T-cell (primary cell): ENCODE measurements around the gene UNC13C. TPM values are rescaled to one million over a fixed set of nuclear protein-coding genes. Genes with fewer than 3 reads are reported as not detected.

Source experiments
- ATAC-seq, 4 experiments: fragments of 200-7000 bp in 3 of 4; fragments of 150-1000 bp in 1 of 4; cut with Tn5 transposase; replicated peaks in 1 of 4; 1 replicate in 3 of 4; 2 replicates in 1 of 4; pipeline ENCODE4 v1.10.0; 2021; ENCODE audit warnings: moderate library complexity in 3 of 4, mild to moderate bottlenecking in 2 of 4, moderate number of reproducible peaks in 1 of 4
- CTCF ChIA-PET, 2 donors: fragments of 300-600 bp; sonication (Branson Sonifier 250); formaldehyde crosslinking; loops; one replicate each; lab custom pipeline; 2022; ENCODE audit warnings: antibody characterized with exemption in 2 of 2; lab: Charles Lee
- POLR2A ChIA-PET, 2 donors: fragments of 300-600 bp; sonication (Branson Sonifier 250); formaldehyde crosslinking; loops; one replicate each; lab custom pipeline; 2022; ENCODE audit warnings: antibody characterized with exemption in 2 of 2; lab: Charles Lee
- DNase-seq, 35 experiments: peaks; one replicate each; pipeline versions ENCODE4 v3.0.0 to v3.0.0-alpha.2; 2013 to 2023
- H3K27ac ChIP-seq: one replicate; pipeline ENCODE4 v1.5.1; 2013; ENCODE audit warnings: low read length
- H3K27me3 ChIP-seq, 2 experiments: replicated peaks in 1 of 2; 1 replicate in 1 of 2; 2 replicates in 1 of 2; pipeline versions ENCODE4 v1.6.1 to v1.7.0; 2013; ENCODE audit warnings: low read length in 1 of 2, mixed read lengths in 1 of 2; ENCODE audit not compliant: control insufficient read depth in 2 of 2, insufficient read depth in 2 of 2; ENCODE audit errors: extremely low read depth in 1 of 2
- H3K36me3 ChIP-seq, 2 donors: 1 replicate in 1 of 2; 2 replicates in 1 of 2; pipeline versions ENCODE4 v1.6.1 to v1.7.0; 2013; ENCODE audit warnings: low read length in 1 of 2; ENCODE audit not compliant: control insufficient read depth in 2 of 2, insufficient read depth in 1 of 2; ENCODE audit errors: extremely low read depth in 1 of 2
- H3K4me1 ChIP-seq, 2 experiments: 1 replicate in 1 of 2; 2 replicates in 1 of 2; pipeline versions ENCODE4 v1.6.1 to v1.7.0; 2013; ENCODE audit warnings: low read length in 2 of 2, mixed read lengths in 1 of 2; ENCODE audit not compliant: insufficient read depth in 2 of 2, control insufficient read depth in 1 of 2; ENCODE audit errors: extremely low read depth in 1 of 2
- H3K4me3 ChIP-seq, 2 donors: 1 replicate in 1 of 2; 2 replicates in 1 of 2; pipeline versions ENCODE4 v1.5.1 to v1.7.0; 2013; ENCODE audit warnings: mild to moderate bottlenecking in 2 of 2, low read length in 1 of 2, moderate library complexity in 1 of 2; ENCODE audit not compliant: control insufficient read depth in 1 of 2; ENCODE audit errors: extremely low read depth in 1 of 2
- H3K9me3 ChIP-seq: 2 replicates; pipeline ENCODE4 v1.7.0; 2013
- H3K27ac Mint-ChIP-seq, 2 donors: one replicate each; pipeline ENCODE4 v1.8.0; 2020 to 2021; ENCODE audit warnings: mild to moderate bottlenecking in 2 of 2, mixed read lengths in 2 of 2
- H3K27me3 Mint-ChIP-seq, 2 donors: one replicate each; pipeline ENCODE4 v1.8.0; 2021 to 2022; ENCODE audit warnings: mixed read lengths in 2 of 2
- H3K36me3 Mint-ChIP-seq: one replicate; pipeline ENCODE4 v1.8.0; 2021; ENCODE audit warnings: mixed read lengths
- H3K4me1 Mint-ChIP-seq, 3 donors: one replicate each; pipeline ENCODE4 v1.8.0; 2020 to 2022; ENCODE audit warnings: mixed read lengths in 3 of 3, mild to moderate bottlenecking in 1 of 3
- H3K4me3 Mint-ChIP-seq, 3 donors: one replicate each; pipeline ENCODE4 v1.8.0; 2020 to 2022; ENCODE audit warnings: mild to moderate bottlenecking in 3 of 3, mixed read lengths in 3 of 3, moderate library complexity in 3 of 3
- H3K9me3 Mint-ChIP-seq, 3 donors: one replicate each; pipeline ENCODE4 v1.8.0; 2020 to 2022; ENCODE audit warnings: mixed read lengths in 3 of 3
- WGBS: methylation state at CpG from one replicate; pipeline ENCODE4 v1.1.5; 2013; ENCODE audit warnings: missing lambda C conversion rate; ENCODE audit not compliant: insufficient coverage; 5-methylcytosine and 5-hydroxymethylcytosine counted together
- total RNA-seq, 35 experiments: library from RNA in 6 of 35; stranded (reverse) in 6 of 35; fragments of 120-200 nt in 1 of 35; gene quantifications; one replicate each; pipeline versions ENCODE4 v1.2.1 to v1.2.4 and lab custom pipeline; 2013 to 2026

UNC13C gene
- total RNA-seq, 5 donors from 2014 or later (not counting 1 experiment from before 2014, with no cell fraction given), result not detected

- peaks cover 5 to 8% of the 10 kb centered on the region in 2 experiments for H3K27me3 ChIP-seq
- ChIA-PET POLR2A (no interaction called here), CTCF (no interaction called here)
- no peaks in the 10 kb centered on the region for H3K4me1 ChIP-seq
- Mint-ChIP-seq H3K4me1 (peaks cover 0 to 8% (median 6%) of the 10 kb centered on the region in 3 donors), H3K36me3 (no peaks in the 10 kb centered on the region), H3K27me3 (peaks cover 19 to 25% of the 10 kb centered on the region in 2 donors), H3K4me3 (no peak overlapping the region), H3K9me3 (peaks cover 0 to 6% (median 0%) of the 10 kb centered on the region in 3 donors), H3K27ac (no peak overlapping the region)
- WGBS, result 45% methylated on average over 2 of the region's 4 CpGs
- no peaks in the 10 kb centered on the region for H3K36me3 ChIP-seq
- DNase-seq (no peak), ATAC-seq (no peak)
- no peak overlapping the region for H3K4me3 ChIP-seq
- H3K27ac ChIP-seq, result no peak overlapping the region
- no peaks in the 10 kb centered on the region for H3K9me3 ChIP-seq
Observed at GRCh38 chr15:53982071-53982680, 3.9 kb downstream of the UNC13C start.

GRCh38 chr15:53982876-53983275 lies 4.6 kb downstream of the UNC13C start:
- CTCF ChIA-PET, result no interaction called here
- WGBS, result no CpG with 5 or more reads among the region's 1 CpG
- H3K27me3 Mint-ChIP-seq, result peaks cover 15 to 19% of the 10 kb centered on the region in 2 donors

GRCh38 chr15:53984221-53984620 lies 6.0 kb downstream of the UNC13C start:
- Mint-ChIP-seq H3K9me3 (peaks cover 0 to 6% (median 0%) of the 10 kb centered on the region in 3 donors), H3K27ac (no peak overlapping the region), H3K4me3 (no peak overlapping the region), H3K27me3 (peaks cover 2 to 11% of the 10 kb centered on the region in 2 donors), H3K4me1 (no peaks in the 10 kb centered on the region), H3K36me3 (no peaks in the 10 kb centered on the region)
- Histone ChIP-seq H3K9me3 (no peaks in the 10 kb centered on the region), H3K4me1 (no peaks in the 10 kb centered on the region), H3K4me3 (no peak overlapping the region), H3K27me3 (peaks cover 0 to 1% of the 10 kb centered on the region in 2 experiments), H3K27ac (no peak overlapping the region), H3K36me3 (no peaks in the 10 kb centered on the region)
- CTCF ChIA-PET, result no interaction called here
- DNase-seq (no peak), ATAC-seq (no peak)
- WGBS, result no CpG with 5 or more reads among the region's 1 CpG
- POLR2A ChIA-PET, result interaction anchor here in 1 of 2 donors (0.6 kb wide), 1 partner anchor 1021 kb away, joined by 3 read pairs; no protein-coding TSS in a partner anchor

More at GRCh38 chr15:53982876-53983275, 4.6 kb downstream of the UNC13C start:
- Mint-ChIP-seq H3K4me1 (peaks cover 0 to 8% (median 6%) of the 10 kb centered on the region in 3 donors), H3K36me3 (no peaks in the 10 kb centered on the region), H3K9me3 (peaks cover 0 to 6% (median 0%) of the 10 kb centered on the region in 3 donors), H3K27ac (no peak overlapping the region), H3K4me3 (no peak overlapping the region)
- no peaks in the 10 kb centered on the region for H3K36me3 ChIP-seq
- H3K4me3 ChIP-seq, result no peak overlapping the region
- peaks cover 4 to 8% of the 10 kb centered on the region in 2 experiments for H3K27me3 ChIP-seq
- H3K9me3 ChIP-seq, result no peaks in the 10 kb centered on the region
- H3K27ac ChIP-seq, result no peak overlapping the region
- H3K4me1 ChIP-seq, result no peaks in the 10 kb centered on the region
- POLR2A ChIA-PET, result no interaction called here
- ATAC-seq (no peak), DNase-seq (no peak)

GRCh38 chr15:53985562-53985961 lies 7.3 kb downstream of the UNC13C start:
- DNase-seq (no peak), ATAC-seq (no peak)
- Histone ChIP-seq H3K36me3 (no peaks in the 10 kb centered on the region), H3K9me3 (no peaks in the 10 kb centered on the region), H3K27me3 (no peaks in the 10 kb centered on the region), H3K4me1 (no peaks in the 10 kb centered on the region), H3K27ac (no peak overlapping the region), H3K4me3 (no peak overlapping the region)
- Mint-ChIP-seq H3K4me1 (no peaks in the 10 kb centered on the region), H3K27me3 (peaks cover 0 to 4% of the 10 kb centered on the region in 2 donors), H3K27ac (no peak overlapping the region), H3K4me3 (no peak overlapping the region), H3K36me3 (no peaks in the 10 kb centered on the region), H3K9me3 (peaks cover 0 to 6% (median 0%) of the 10 kb centered on the region in 3 donors)
- POLR2A ChIA-PET, result no interaction called here
- CTCF ChIA-PET, result no interaction called here
- WGBS, result no CpG with 5 or more reads among the region's 4 CpGs

- Mint-ChIP-seq H3K4me3 (no peak overlapping the region), H3K27me3 (peaks cover 0 to 4% of the 10 kb centered on the region in 2 donors), H3K4me1 (no peaks in the 10 kb centered on the region), H3K9me3 (peaks cover 0 to 6% (median under 1%) of the 10 kb centered on the region in 3 donors), H3K36me3 (no peaks in the 10 kb centered on the region), H3K27ac (no peak overlapping the region)
- Histone ChIP-seq H3K9me3 (no peaks in the 10 kb centered on the region), H3K27me3 (no peaks in the 10 kb centered on the region), H3K36me3 (no peaks in the 10 kb centered on the region), H3K27ac (no peak overlapping the region), H3K4me3 (no peak overlapping the region), H3K4me1 (no peaks in the 10 kb centered on the region)
- no peak for ATAC-seq
- DNase-seq, result no peak
- POLR2A ChIA-PET, result no interaction called here
- CTCF ChIA-PET, result interaction anchor here in 1 of 2 donors (0.6 kb wide), 1 partner anchor 239 kb away, joined by 3 read pairs; no protein-coding TSS in a partner anchor
- WGBS, result 60% methylated on average over 1 of the region's 2 CpGs
Observed at GRCh38 chr15:53987480-53987879, 9.2 kb downstream of the UNC13C start.

- peaks cover 0 to 7% (median 2%) of the 10 kb centered on the region in 3 donors for H3K9me3 Mint-ChIP-seq
- no peaks in the 10 kb centered on the region for H3K4me1 ChIP-seq
- H3K36me3 Mint-ChIP-seq, result no peaks in the 10 kb centered on the region
- H3K27me3 ChIP-seq, result no peaks in the 10 kb centered on the region
- no peaks in the 10 kb centered on the region for H3K36me3 ChIP-seq
- DNase-seq, result no peak
- WGBS, result no CpG with 5 or more reads among the region's 2 CpGs
- peaks cover 0 to 3% of the 10 kb centered on the region in 2 donors for H3K27me3 Mint-ChIP-seq
- no peaks in the 10 kb centered on the region for H3K9me3 ChIP-seq
- ATAC-seq, result no peak
- no peak overlapping the region for H3K27ac Mint-ChIP-seq
- no peak overlapping the region for H3K4me3 ChIP-seq
- POLR2A ChIA-PET, result no interaction called here
- H3K27ac ChIP-seq, result no peak overlapping the region
- H3K4me3 Mint-ChIP-seq, result no peak overlapping the region
- CTCF ChIA-PET, result no interaction called here
- H3K4me1 Mint-ChIP-seq, result no peaks in the 10 kb centered on the region
Observed at GRCh38 chr15:54007256-54007655, 29.0 kb downstream of the UNC13C start.
